ENCODE data around the gene RHBDF2. TPM values are rescaled to one million over a fixed set of nuclear protein-coding genes. Genes with fewer than 3 reads are reported as not detected.

Gene RHBDF2
- total RNA-seq, 1 experiment from 2014 or later: 39.6 TPM

GRCh38 chr17:76542566-76542971 lies 41.3 kb upstream of the RHBDF2 start:
- Histone ChIP-seq H3K4me2 (no peak overlapping the region), H3K79me2 (ENCODE audit: low read depth) (no peaks in the 10 kb centered on the region), H3F3A (ENCODE audit: insufficient read depth, low read depth) (no peaks in the 10 kb centered on the region; the same call in 1 of the 2 replicates), H2AFZ (no peak overlapping the region), H3K4me3 (no peak overlapping the region), H3K9me3 (ENCODE audit: insufficient read depth, low read depth) (no peaks in the 10 kb centered on the region), H4K20me1 (ENCODE audit: insufficient read depth) (no peaks in the 10 kb centered on the region), H3K4me1 (replicated peaks; ENCODE audit: insufficient read depth) (0 out of 2 replicates have a peak, but pooled peaks cover 3% of the 10 kb centered on the region), H3K9me2 (ENCODE audit: insufficient read depth) (no peaks in the 10 kb centered on the region), H3K36me3 (ENCODE audit: low read depth) (no peaks in the 10 kb centered on the region), H3K27me3 (ENCODE audit: insufficient read depth, low read depth) (no peaks in the 10 kb centered on the region), H3K27ac (no peak overlapping the region)
- no peak for DNase-seq
- POLR2A ChIA-PET (ENCODE audit: unreplicated experiment): no interaction called here
- intact Hi-C loops (cut with micrococcal nuclease; ENCODE audit: unreplicated experiment): no loop called here
- TF ChIP-seq CTCF (conservative IDR thresholded peaks at IDR 0.05): no peak
- BruUV-seq (replicated peaks): no TSS peak
- CTCF ChIA-PET: no interaction called here

- H3K4me2 ChIP-seq: no peak overlapping the region
- ChIA-PET CTCF (no interaction called here), POLR2A (ENCODE audit: unreplicated experiment) (no interaction called here)
- no peak overlapping the region for H2AFZ ChIP-seq
- H3K4me1 ChIP-seq (replicated peaks; ENCODE audit: insufficient read depth): 0 out of 2 replicates have a peak, but pooled peaks cover 3% of the 10 kb centered on the region
- H3K4me3 ChIP-seq: no peak overlapping the region
- no peak overlapping the region for H3K27ac ChIP-seq
- H3K27me3 ChIP-seq (ENCODE audit: insufficient read depth, low read depth): no peaks in the 10 kb centered on the region
- intact Hi-C loops (cut with micrococcal nuclease; ENCODE audit: unreplicated experiment): no loop called here
- H3F3A ChIP-seq (ENCODE audit: insufficient read depth, low read depth): no peaks in the 10 kb centered on the region; the same call in 1 of the 2 replicates
- no peaks in the 10 kb centered on the region for H3K9me2 ChIP-seq (ENCODE audit: insufficient read depth)
- no peaks in the 10 kb centered on the region for H3K36me3 ChIP-seq (ENCODE audit: low read depth)
- no TSS peak for BruUV-seq (replicated peaks)
- no peaks in the 10 kb centered on the region for H3K79me2 ChIP-seq (ENCODE audit: low read depth)
- no peaks in the 10 kb centered on the region for H3K9me3 ChIP-seq (ENCODE audit: insufficient read depth, low read depth)
- TF ChIP-seq EZH2 (IDR thresholded peaks at IDR 0.05; ENCODE audit: low read depth) (no peak), CTCF (conservative IDR thresholded peaks at IDR 0.05) (no peak)
- no peak for DNase-seq
- H4K20me1 ChIP-seq (ENCODE audit: insufficient read depth): no peaks in the 10 kb centered on the region
Observed at GRCh38 chr17:76541739-76542454, 40.7 kb upstream of the RHBDF2 start.

GRCh38 chr17:76540381-76541300 lies 39.4 kb upstream of the RHBDF2 start:
- POLR2A ChIA-PET (ENCODE audit: unreplicated experiment): interaction anchor here (0.6 kb wide), 2 partner anchors 9 to 19 kb away, joined by 4 to 8 read pairs; no protein-coding TSS in a partner anchor
- H3K27ac ChIP-seq: no peak overlapping the region

More at GRCh38 chr17:76540381-76541300, 39.4 kb upstream of the RHBDF2 start:
- Histone ChIP-seq H2AFZ (peak overlapping the region; percentile 48; the same call in 1 of the 2 replicates), H3K27me3 (ENCODE audit: insufficient read depth, low read depth) (no peaks in the 10 kb centered on the region), H3K4me1 (replicated peaks; ENCODE audit: insufficient read depth) (peaks cover 4% of the 10 kb centered on the region; the same call in 1 of the 2 replicates), H3K4me3 (peak overlapping the region; percentile 38; the same call in 1 of the 2 replicates), H3K79me2 (ENCODE audit: low read depth) (no peaks in the 10 kb centered on the region), H4K20me1 (ENCODE audit: insufficient read depth) (no peaks in the 10 kb centered on the region), H3K9me3 (ENCODE audit: insufficient read depth, low read depth) (no peaks in the 10 kb centered on the region), H3K9me2 (ENCODE audit: insufficient read depth) (no peaks in the 10 kb centered on the region), H3K4me2 (peak overlapping the region; percentile 75), H3F3A (ENCODE audit: insufficient read depth, low read depth) (no peaks in the 10 kb centered on the region; the same call in 1 of the 2 replicates), H3K36me3 (ENCODE audit: low read depth) (no peaks in the 10 kb centered on the region)
- DNase-seq: peak; percentile 83 to 89
- CTCF ChIA-PET: interaction anchor here (0.6 to 1.2 kb wide), 5 partner anchors 12 to 973 kb away, joined by 3 to 10 read pairs (median 4); no protein-coding TSS in a partner anchor
- TSS peak; percentile 55 for BruUV-seq (replicated peaks)
- intact Hi-C loops (cut with micrococcal nuclease; ENCODE audit: unreplicated experiment): no loop called here
- TF ChIP-seq CTCF (conservative IDR thresholded peaks at IDR 0.05) (no peak), EZH2 (IDR thresholded peaks at IDR 0.05; ENCODE audit: low read depth) (no peak)

Measured in PC-9 (cell line).